Measurements from ENCODE around the gene LCN2. TPM values are rescaled to one million over a fixed set of nuclear protein-coding genes. Genes with fewer than 3 reads are reported as not detected.

LCN2 gene
- total and polyA plus RNA-seq, 9 of the 15 experiments (the other 6 are each of a cell fraction or from before 2014, with no cell fraction given), result 0.10 to 1.2 (median 0.44) TPM; not detected in 1

GRCh38 chr9:128121466-128121810, 27.8 kb upstream of the LCN2 start:
- ChIA-PET CTCF (ENCODE audit: low intra/inter-chr PET ratio) (no interaction called here), POLR2A (interaction anchor here (0.6 to 0.7 kb wide), 2 partner anchors 39 to 174 kb away, joined by 3 to 4 read pairs; no protein-coding TSS in a partner anchor)
- intact Hi-C loops (cut with micrococcal nuclease) (loop anchor here (10.0 kb wide), 2 partner anchors 73 to 153 kb away; partner anchors contain the start of genes CIZ1, GOLGA2 and SWI5), in situ Hi-C loops (cut with MboI) (no loop called here)
- FAIRE-seq, result no peak
- H3K9ac ChIP-seq (ENCODE audit: insufficient read depth in 1 of 2, low read depth in 2 of 2, low read length in 2 of 2), result no peak overlapping the region
- BruUV-seq (replicated peaks), result no TSS peak
- no peak for ATAC-seq
- peaks cover 23% of the 10 kb centered on the region for H3K79me2 ChIP-seq (ENCODE audit: control insufficient read depth, insufficient read depth, low read length)
- 97% methylated on average over 5 of the region's 5 CpGs for WGBS (ENCODE audit: insufficient coverage, low coverage, missing lambda C conversion rate)
- peaks cover 65% of the 10 kb centered on the region for H3K36me3 ChIP-seq (ENCODE audit: control insufficient read depth, insufficient read depth, low read length)
- DNase-seq (ENCODE audit: extremely low read depth in 1 of 4, low spot score in 3 of 4), result no peak
- no peaks in the 10 kb centered on the region for H3K27me3 ChIP-seq (ENCODE audit: control insufficient read depth in 2 of 2, insufficient read depth in 2 of 2, low read length in 2 of 2)
- H4K20me1 ChIP-seq (replicated peaks; ENCODE audit: control insufficient read depth, insufficient read depth, low read length), result peaks cover 8% of the 10 kb centered on the region; the same call in 1 of the 2 replicates
- no peak overlapping the region for H2AFZ ChIP-seq (ENCODE audit: low read depth, low read length)
- TF ChIP-seq GABPB1 (CRISPR knock-in tag; IDR thresholded peaks at IDR 0.05) (no peak), MAX (CRISPR knock-in tag; IDR thresholded peaks at IDR 0.05) (no peak)
- no peak overlapping the region for H3K27ac ChIP-seq (ENCODE audit: extremely low read depth, low read depth, low read length)
- no peak overlapping the region for H3K4me2 ChIP-seq (ENCODE audit: insufficient read depth, low read length)
- H3K9me1 ChIP-seq (ENCODE audit: control insufficient read depth, insufficient read depth, low read length), result no peaks in the 10 kb centered on the region
- H3K9me3 ChIP-seq (replicated peaks; ENCODE audit: control insufficient read depth, insufficient read depth, low read depth, low read length), result no peaks in the 10 kb centered on the region
- H3K4me1 ChIP-seq (replicated peaks in 1 of 2; ENCODE audit: control insufficient read depth in 2 of 2, insufficient read depth in 2 of 2, low read length in 2 of 2), result peaks cover 17 to 58% of the 10 kb centered on the region in 2 experiments
- H3K4me3 ChIP-seq, result no peak overlapping the region

GRCh38 chr9:128121924-128122808, 27.1 kb upstream of the LCN2 start:
- peaks cover 62% of the 10 kb centered on the region for H3K36me3 ChIP-seq (ENCODE audit: control insufficient read depth, insufficient read depth, low read length)
- FAIRE-seq (no peak), ATAC-seq (no peak), DNase-seq (ENCODE audit: extremely low read depth in 1 of 4, low spot score in 3 of 4) (no peak)
- H3K4me2 ChIP-seq (ENCODE audit: insufficient read depth, low read length), result no peak overlapping the region
- H3K9ac ChIP-seq (ENCODE audit: insufficient read depth in 1 of 2, low read depth in 2 of 2, low read length in 2 of 2), result no peak overlapping the region; a peak in 1 of 4 replicates
- H3K4me1 ChIP-seq (replicated peaks in 1 of 2; ENCODE audit: control insufficient read depth in 2 of 2, insufficient read depth in 2 of 2, low read length in 2 of 2), result peaks cover 16 to 56% of the 10 kb centered on the region in 2 experiments
- H3K4me3 ChIP-seq, result no peak overlapping the region
- intact Hi-C loops (cut with micrococcal nuclease), result loop anchor here (10.0 kb wide), 2 partner anchors 73 to 153 kb away; partner anchors contain the start of genes CIZ1, GOLGA2 and SWI5
- peaks cover 8% of the 10 kb centered on the region; the same call in 1 of the 2 replicates for H4K20me1 ChIP-seq (replicated peaks; ENCODE audit: control insufficient read depth, insufficient read depth, low read length)
- peaks cover 30% of the 10 kb centered on the region for H3K79me2 ChIP-seq (ENCODE audit: control insufficient read depth, insufficient read depth, low read length)
- no peak overlapping the region for H2AFZ ChIP-seq (ENCODE audit: low read depth, low read length)
- H3K27me3 ChIP-seq (ENCODE audit: control insufficient read depth in 2 of 2, insufficient read depth in 2 of 2, low read length in 2 of 2), result no peaks in the 10 kb centered on the region
- CTCF ChIA-PET (ENCODE audit: low intra/inter-chr PET ratio), result interaction anchor here (0.6 kb wide), 1 partner anchor 179 kb away, joined by 3 read pairs; no protein-coding TSS in a partner anchor
- BruUV-seq (replicated peaks), result no TSS peak
- in situ Hi-C loops (cut with MboI), result no loop called here
- H3K27ac ChIP-seq (ENCODE audit: extremely low read depth, low read depth, low read length), result no peak overlapping the region
- POLR2A ChIA-PET, result no interaction called here
- TF ChIP-seq SMARCB1 (IDR thresholded peaks at IDR 0.05; ENCODE audit: insufficient read length, low read depth) (no peak), RBFOX2 (IDR thresholded peaks at IDR 0.05; ENCODE audit: low read depth, low read length) (peak; percentile 24; the same call in 1 of the 2 replicates), POLR2G (IDR thresholded peaks at IDR 0.05; ENCODE audit: low read depth, low read length) (peak; percentile 46)
- H3K9me1 ChIP-seq (ENCODE audit: control insufficient read depth, insufficient read depth, low read length), result no peaks in the 10 kb centered on the region
- no peaks in the 10 kb centered on the region for H3K9me3 ChIP-seq (replicated peaks; ENCODE audit: control insufficient read depth, insufficient read depth, low read depth, low read length)
- 94% methylated on average over 17 of the region's 27 CpGs for WGBS (ENCODE audit: insufficient coverage, low coverage, missing lambda C conversion rate)
